Liver (tissue), 3 donors: ENCODE results near the gene BTBD9.

ENCODE experiments used
- ATF3 ChIP-seq: IDR thresholded peaks from 2 replicates; pipeline ENCODE4 v1.6.1; 2016; ENCODE audit warnings: antibody characterized with exemption
- CTCF ChIP-seq: fragments of 150-350 bp; IDR thresholded peaks from 2 replicates; pipeline ENCODE4 v1.5.1; 2017; ENCODE audit warnings: improper control_type of control experiment, low read depth, low read length; ENCODE audit not compliant: missing input control
- EGR1 ChIP-seq, 2 donors: IDR thresholded peaks; 2 replicates each; pipeline ENCODE4 v1.6.1; 2016 to 2018; ENCODE audit warnings: antibody characterized with exemption in 2 of 2, low read depth in 2 of 2
- GABPA ChIP-seq, 2 donors: IDR thresholded peaks in 1 of 2; conservative IDR thresholded peaks in 1 of 2; 2 replicates each; pipeline ENCODE4 v1.6.1; 2016; ENCODE audit warnings: antibody characterized with exemption in 2 of 2, mild to moderate bottlenecking in 1 of 2, moderate library complexity in 1 of 2
- HNF4A ChIP-seq, 2 donors: conservative IDR thresholded peaks; 2 replicates each; pipeline ENCODE4 v1.6.1; 2016; ENCODE audit warnings: antibody characterized with exemption in 2 of 2, mild to moderate bottlenecking in 2 of 2
- NR2F2 ChIP-seq: IDR thresholded peaks from 2 replicates; pipeline ENCODE4 v1.6.1; 2016; ENCODE audit warnings: antibody characterized with exemption
- RAD21 ChIP-seq, 2 donors: IDR thresholded peaks; 2 replicates each; pipeline ENCODE4 v1.6.1; 2016; ENCODE audit warnings: antibody characterized with exemption in 2 of 2, mild to moderate bottlenecking in 2 of 2
- REST ChIP-seq: IDR thresholded peaks from 2 replicates; pipeline ENCODE4 v1.6.1; 2016; ENCODE audit warnings: antibody characterized with exemption, mild to moderate bottlenecking
- SP1 ChIP-seq: IDR thresholded peaks from 2 replicates; pipeline ENCODE4 v1.6.1; 2018; ENCODE audit warnings: antibody characterized with exemption, mild to moderate bottlenecking
- YY1 ChIP-seq: IDR thresholded peaks from 2 replicates; pipeline ENCODE4 v1.6.1; 2016; ENCODE audit warnings: antibody characterized with exemption, mild to moderate bottlenecking
- ZBTB33 ChIP-seq: IDR thresholded peaks from 2 replicates; pipeline ENCODE4 v1.6.1; 2016; ENCODE audit warnings: antibody characterized with exemption
- donor health status: healthy.
- donor health status: healthy.

- TF ChIP-seq CTCF (no peak), EGR1 (IDR thresholded peaks at IDR 0.05; ENCODE audit: low read depth in 2 of 2) (no peak), RAD21 (IDR thresholded peaks at IDR 0.05) (no peak), YY1 (no peak), SP1 (no peak), NR2F2 (no peak), HNF4A (conservative IDR thresholded peaks at IDR 0.05) (no peak), ATF3 (no peak), REST (no peak), GABPA (IDR thresholded peaks at IDR 0.05 in 1 of 2, conservative IDR thresholded peaks at IDR 0.05 in 1 of 2) (no peak), ZBTB33 (no peak)
These were observed 133.9 kb downstream of the BTBD9 start for GRCh38 chr6:38505826-38506225.
